OCI-LY3 (cell line): ENCODE data around the gene ZBTB3.

Experiments used
- H2AFZ ChIP-seq: fragments of 200-600, 300-600 bp; shearing (Covaris generic); 2 replicates; pipeline ENCODE4 v1.6.0; 2014; ENCODE audit warnings: antibody characterized with exemption, low read depth, low read length
- H3K27ac ChIP-seq: fragments of 200-600, 300-600 bp; sonication (generic); 2 replicates; pipeline ENCODE4 v1.5.1; 2014; ENCODE audit warnings: mild to moderate bottlenecking, low read length, moderate library complexity, mixed read lengths
- H3K27me3 ChIP-seq: fragments of 200-600, 300-600 bp; sonication (generic); 2 replicates; pipeline ENCODE4 v1.6.1; 2014; ENCODE audit warnings: low read depth, low read length, mixed read lengths
- H3K36me3 ChIP-seq: fragments of 200-600, 300-600 bp; sonication (generic); replicated peaks from 2 replicates; pipeline ENCODE3; 2014; ENCODE audit warnings: low read depth, low read length, mixed read lengths
- H3K4me1 ChIP-seq: fragments of 300-600, 200-600 bp; sonication (generic); 2 replicates; pipeline ENCODE4 v1.6.1; 2014; ENCODE audit warnings: low read length, mixed read lengths
- H3K4me2 ChIP-seq: fragments of 200-600, 300-600 bp; sonication (generic); 2 replicates; pipeline ENCODE4 v1.6.1; 2014; ENCODE audit warnings: low read length, mixed read lengths
- H3K4me3 ChIP-seq: fragments of 300-600, 200-600 bp; sonication (generic); 2 replicates; pipeline ENCODE4 v1.5.1; 2014; ENCODE audit warnings: antibody characterized with exemption, mild to moderate bottlenecking, low read length, moderate library complexity
- H3K79me2 ChIP-seq: fragments of 300-600, 200-600 bp; shearing (Covaris generic); 2 replicates; pipeline ENCODE4 v1.6.1; 2014; ENCODE audit warnings: mild to moderate bottlenecking, low read length, mixed read lengths
- H3K9ac ChIP-seq: fragments of 300-600, 200-600 bp; shearing (Covaris generic); 2 replicates; pipeline ENCODE4 v1.6.0; 2014; ENCODE audit warnings: mild to moderate bottlenecking, low read length, moderate library complexity
- H3K9me3 ChIP-seq: fragments of 200-600, 300-600 bp; shearing (Covaris generic); 2 replicates; pipeline ENCODE4 v1.6.1; 2014; ENCODE audit warnings: low read length, mixed read lengths; ENCODE audit not compliant: insufficient read depth
- H4K20me1 ChIP-seq: fragments of 200-600, 300-600 bp; sonication (generic); 2 replicates; pipeline ENCODE4 v1.6.1; 2016; ENCODE audit warnings: low read length, mixed read lengths; ENCODE audit not compliant: insufficient read depth
- CTCF ChIP-seq: fragments of 200-600, 300-600 bp; sonication (generic); IDR thresholded peaks from 2 replicates; pipeline ENCODE4 v1.5.1; 2014; ENCODE audit warnings: antibody characterized with exemption, low read length, low read depth
- EZH2phosphoT487 ChIP-seq: fragments of 200-600 bp; shearing (Covaris generic); IDR thresholded peaks from 2 replicates; pipeline ENCODE4 v1.6.1; 2018; ENCODE audit warnings: antibody characterized with exemption, mixed run types, low read depth

ZBTB3 gene

GRCh38 chr11:62708392-62708791, 45.6 kb downstream of the ZBTB3 start:
- peaks cover 57% of the 10 kb centered on the region for H3K36me3 ChIP-seq

DNA sequence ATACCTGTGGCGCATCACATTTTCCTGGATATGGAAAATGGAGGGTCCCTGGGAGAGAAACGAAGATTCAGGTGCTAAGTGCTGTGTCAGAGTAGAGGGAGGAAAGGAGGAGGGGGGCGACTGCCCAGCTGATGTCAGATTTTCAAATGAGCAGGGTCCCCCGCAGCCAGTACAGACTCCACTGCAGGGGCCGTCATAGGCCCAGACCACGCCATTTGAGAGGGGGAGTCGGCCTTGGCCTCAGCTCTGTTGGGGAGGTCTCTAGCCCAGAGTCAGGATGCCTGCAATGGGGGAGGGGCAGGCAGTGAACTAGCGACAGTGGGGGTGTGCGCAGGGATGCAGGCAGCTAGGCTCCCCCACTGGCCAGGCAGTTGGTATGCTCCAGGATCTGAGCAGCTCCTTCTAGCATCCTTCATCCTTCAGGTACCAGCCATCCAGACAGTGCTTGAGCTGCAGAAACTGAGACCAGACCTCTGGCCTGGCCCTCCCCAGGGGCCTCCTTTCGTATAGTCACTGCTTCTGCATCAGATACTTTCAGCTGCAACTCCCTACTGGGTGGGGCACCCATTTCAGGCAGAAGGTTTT, 46.6 kb downstream of the ZBTB3 start, which contains the start of the genes BSCL2 and GNG3:
BSCL2 (minus strand) TSS at position 148 of the 585 bp plus-strand sequence. CDS start 229 bp downstream, outside the sequence.
GNG3 (plus strand) TSS at position 400 of the 585 bp plus-strand sequence. CDS start 620 bp downstream, outside the sequence.
- peaks cover 50% of the 10 kb centered on the region for H3K36me3 ChIP-seq
- H3K9ac ChIP-seq, result no peak within 1 kb of the TSS
- TF ChIP-seq CTCF (no peak), EZH2phosphoT487 (no peak)
- H4K20me1 ChIP-seq, result no peaks in the 10 kb centered on the region
- H3K27ac ChIP-seq, result no peak within 1 kb of the TSS; the same call in 1 of the 2 replicates
- H3K79me2 ChIP-seq, result peaks cover 10% of the 10 kb centered on the region
- peak within 1 kb of the TSS; percentile 89 for H3K4me2 ChIP-seq
- no peaks in the 10 kb centered on the region for H3K9me3 ChIP-seq
- H3K4me1 ChIP-seq, result peaks cover 32% of the 10 kb centered on the region
- H3K27me3 ChIP-seq, result no peaks in the 10 kb centered on the region
- peak within 1 kb of the TSS; percentile 84 for H3K4me3 ChIP-seq
- no peak within 1 kb of the TSS for H2AFZ ChIP-seq

More at GRCh38 chr11:62708392-62708791, 45.6 kb downstream of the ZBTB3 start:
- H3K27me3 ChIP-seq, result no peaks in the 10 kb centered on the region
- TF ChIP-seq CTCF, result no peak
- no peak for TF ChIP-seq EZH2phosphoT487
- no peaks in the 10 kb centered on the region for H4K20me1 ChIP-seq
- peak overlapping the region; percentile 84 for H3K27ac ChIP-seq
- peak overlapping the region; percentile 89 for H3K4me2 ChIP-seq
- peaks cover 12% of the 10 kb centered on the region for H3K79me2 ChIP-seq
- no peak overlapping the region for H2AFZ ChIP-seq
- H3K9me3 ChIP-seq, result no peaks in the 10 kb centered on the region
- peak overlapping the region; percentile 80; the same call in 1 of the 2 replicates for H3K9ac ChIP-seq
- H3K4me1 ChIP-seq, result peaks cover 28% of the 10 kb centered on the region
- peak overlapping the region; percentile 81 for H3K4me3 ChIP-seq

- Histone ChIP-seq H3K4me3 (no peak overlapping the region), H3K27ac (no peak overlapping the region), H3K79me2 (peaks cover 10% of the 10 kb centered on the region), H4K20me1 (no peaks in the 10 kb centered on the region), H3K9me3 (no peaks in the 10 kb centered on the region), H3K4me2 (peak overlapping the region; percentile 67), H3K4me1 (peaks cover 37% of the 10 kb centered on the region), H3K36me3 (peaks cover 51% of the 10 kb centered on the region), H2AFZ (no peak overlapping the region), H3K9ac (no peak overlapping the region), H3K27me3 (no peaks in the 10 kb centered on the region)
- TF ChIP-seq CTCF (no peak), EZH2phosphoT487 (no peak)
These were observed 47.1 kb downstream of the ZBTB3 start for GRCh38 chr11:62706850-62707247.

GRCh38 chr11:62705880-62706849, 47.8 kb downstream of the ZBTB3 start:
- peak overlapping the region; percentile 76 for H3K9ac ChIP-seq
- H4K20me1 ChIP-seq, result no peaks in the 10 kb centered on the region
- TF ChIP-seq CTCF, result no peak
- TF ChIP-seq EZH2phosphoT487, result no peak
- peak overlapping the region; percentile 84 for H3K4me3 ChIP-seq
- H3K36me3 ChIP-seq, result peaks cover 52% of the 10 kb centered on the region
- H3K9me3 ChIP-seq, result no peaks in the 10 kb centered on the region
- H3K27me3 ChIP-seq, result no peaks in the 10 kb centered on the region
- peaks cover 38% of the 10 kb centered on the region for H3K4me1 ChIP-seq
- 0 out of 2 replicates have a peak overlapping the region, but pooled peaks have one; percentile 17 for H2AFZ ChIP-seq
- peak overlapping the region; percentile 40 for H3K27ac ChIP-seq
- peak overlapping the region; percentile 99 for H3K4me2 ChIP-seq
- peaks cover 10% of the 10 kb centered on the region for H3K79me2 ChIP-seq
